Ovary (tissue), 3 donors: ENCODE results near the gene CUBN.

Experiments
- CTCF ChIP-seq, 3 donors: fragments of 450-650 bp in 2 of 3; fragments of 200-600 bp in 1 of 3; IDR thresholded peaks; one replicate each; pipeline versions ENCODE4 v1.5.1 to v1.8.0; 2016 to 2022; ENCODE audit warnings: antibody characterized with exemption in 3 of 3, mild to moderate bottlenecking in 1 of 3
- EP300 ChIP-seq: sonication (generic); formaldehyde crosslinking; IDR thresholded peaks from one replicate; pipeline ENCODE4 v1.6.1; 2017; ENCODE audit warnings: antibody characterized with exemption
- POLR2A ChIP-seq: fragments of 450-650 bp; IDR thresholded peaks from one replicate; pipeline ENCODE4 v1.6.1; 2017; ENCODE audit warnings: antibody characterized with exemption, mild to moderate bottlenecking, moderate library complexity
- donor health status: DM: no; HTN: no; CAD: no.

- TF ChIP-seq CTCF (IDR thresholded peaks at IDR 0.05) (no peak), POLR2A (no peak), EP300 (peak; percentile 47)
These were observed 91.0 kb downstream of the CUBN start for GRCh38 chr10:17038627-17039026.
